ENCODE data around the gene RPL27. TPM values are rescaled to one million over a fixed set of nuclear protein-coding genes. Genes with fewer than 3 reads are reported as not detected.

Gene RPL27
- total RNA-seq: 1,000 to 10,000 TPM; 1,393 to 1,409 TPM

DNA sequence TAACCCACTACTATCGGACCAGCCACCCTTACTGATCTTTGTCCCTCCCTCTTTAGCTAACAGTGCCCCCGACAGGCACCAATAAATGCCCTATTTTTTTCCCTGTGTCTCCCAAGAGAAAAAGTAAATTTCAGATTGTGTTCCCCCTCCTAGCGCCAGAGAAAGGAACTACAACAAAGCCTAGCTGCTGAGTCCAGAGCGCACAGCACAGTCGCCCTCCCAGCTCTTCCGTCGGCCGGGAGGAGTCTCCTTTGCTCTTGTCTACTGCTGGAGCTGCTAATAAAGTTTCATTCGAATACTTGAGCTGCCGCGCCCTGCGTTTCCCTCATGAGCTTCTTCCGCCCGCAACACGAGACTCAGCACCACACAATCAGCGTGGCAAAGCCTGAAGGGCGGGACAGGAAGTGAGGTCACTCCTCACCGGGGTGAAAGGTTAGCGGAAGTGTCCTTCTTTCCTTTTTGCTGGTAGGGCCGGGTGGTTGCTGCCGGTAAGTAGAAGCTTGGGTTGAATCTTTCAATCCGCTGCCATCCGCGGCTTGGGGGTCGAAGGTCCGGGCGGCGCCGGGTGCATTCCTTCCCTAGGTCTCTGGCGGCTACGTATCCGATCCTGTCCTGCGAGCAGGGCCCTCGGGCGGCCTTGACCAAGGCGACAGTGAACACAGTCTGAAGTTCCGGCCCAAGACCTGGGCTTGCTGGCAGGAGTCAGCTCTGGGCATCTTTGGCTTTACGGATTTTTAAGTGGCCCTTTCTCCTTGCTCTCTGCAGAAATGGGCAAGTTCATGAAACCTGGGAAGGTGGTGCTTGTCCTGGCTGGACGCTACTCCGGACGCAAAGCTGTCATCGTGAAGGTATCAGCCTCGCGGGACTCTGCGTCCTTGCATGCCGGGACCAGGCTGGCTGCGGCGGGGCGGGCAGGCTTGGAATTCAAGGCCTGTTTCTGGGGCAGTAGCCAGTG lies at the start of gene RPL27:
Gene RPL27, plus strand, starts transcription at position 436 of the 955 bp plus-strand sequence. Its CDS starts 332 bp downstream, at position 768.

DNA sequence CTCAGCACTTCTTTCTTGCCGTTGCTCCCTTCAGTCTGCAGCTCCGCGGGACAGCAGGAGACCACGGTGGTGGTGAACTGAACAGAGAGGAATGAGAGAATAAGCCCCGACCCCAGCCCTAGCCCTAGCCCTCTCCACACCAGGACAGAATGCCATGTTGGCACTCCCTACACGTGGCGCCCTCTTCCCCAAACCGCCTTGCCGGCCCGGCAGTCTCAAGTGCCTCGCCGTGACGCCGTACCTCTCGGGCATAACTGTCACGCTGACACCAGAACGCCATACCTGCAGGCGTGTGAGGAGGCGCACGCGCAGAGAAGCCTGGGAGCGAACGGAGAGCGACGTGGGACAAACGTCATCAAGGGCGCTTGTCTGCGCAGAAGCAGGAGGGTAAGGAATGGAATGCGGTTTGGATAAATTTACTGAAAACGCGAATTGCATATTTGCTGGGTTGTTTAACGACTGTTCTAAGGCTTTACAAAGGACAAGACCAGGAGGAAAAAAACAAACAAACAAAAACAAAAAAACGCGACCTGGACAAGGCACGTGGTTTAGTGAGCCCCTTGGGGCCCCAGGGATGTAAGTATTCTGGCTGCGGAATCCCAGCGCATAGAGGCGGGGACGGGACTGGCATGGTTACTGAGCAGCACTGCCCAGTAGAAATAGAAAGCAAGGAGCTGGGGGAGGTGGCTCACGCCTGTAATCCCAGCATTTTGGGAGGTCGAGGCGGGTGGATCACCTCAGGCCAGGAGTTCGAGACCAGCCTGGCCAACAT lies 33.9 kb upstream of the RPL27 start, which contains the start of gene AARSD1:
Gene AARSD1, minus strand, starts transcription at position 294 of the 772 bp plus-strand sequence. Its CDS starts 14 bp downstream, at position 280.

GRCh38 chr17:42979511-42980273 lies 18.5 kb upstream of the RPL27 start, which contains the start of gene PTGES3L:
PTGES3L (minus strand) TSS chr17:42980080; CDS start chr17:42980053, 27 bp downstream.

GRCh38 chr17:42980274-42980765 lies 17.9 kb upstream of the RPL27 start, which contains the start of gene RUNDC1:
RUNDC1 (plus strand) TSS chr17:42980565; CDS start chr17:42980577, 12 bp downstream.

GRCh38 chr17:43006639-43007551 lies 8.7 kb downstream of the RPL27 start, which contains the start of gene IFI35:
IFI35 (plus strand) TSS chr17:43006784; CDS start chr17:43006948, 164 bp downstream.

DNA sequence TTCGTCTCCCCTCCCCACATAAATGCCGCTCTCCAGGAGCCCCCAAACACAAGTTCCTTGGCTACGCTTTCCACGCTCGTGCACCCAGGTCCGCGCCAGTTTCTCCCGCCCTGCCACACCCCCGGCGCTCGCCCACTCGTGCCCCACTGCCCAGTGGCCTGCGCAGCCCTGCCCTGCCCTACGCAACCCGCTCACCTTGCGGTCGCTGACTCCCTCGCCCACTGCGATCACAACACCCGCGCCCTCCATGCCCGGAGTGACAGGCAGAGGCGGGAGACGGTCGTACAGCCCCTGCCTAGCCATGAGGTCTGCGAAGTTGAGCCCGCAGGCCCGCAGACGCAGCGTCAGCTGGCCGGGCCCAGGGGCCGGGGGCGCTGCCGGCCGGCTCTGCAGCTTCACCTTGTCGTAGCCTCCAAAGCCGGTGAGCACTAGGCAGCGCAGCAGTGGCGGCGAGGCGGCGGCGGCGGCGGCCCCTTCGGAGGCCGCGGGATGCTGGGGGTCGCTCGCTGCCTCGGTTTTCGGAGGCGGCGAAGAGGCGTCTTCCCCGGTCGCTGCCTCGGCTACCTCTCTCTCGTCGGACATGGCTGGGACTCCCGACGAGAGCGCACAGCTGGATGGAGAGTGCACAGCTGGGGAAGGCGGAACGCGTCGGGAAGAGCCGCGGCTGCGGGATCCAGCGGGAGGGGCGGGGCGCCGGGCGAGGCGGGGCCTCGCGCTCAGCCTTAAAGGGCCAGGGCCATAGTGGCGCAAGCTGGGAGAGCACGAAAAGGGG lies 23.7 kb downstream of the RPL27 start, which contains the start of gene VAT1:
Gene VAT1, minus strand, starts transcription at position 645 of the 772 bp plus-strand sequence. Its CDS starts 63 bp downstream, at position 582.

GRCh38 chr17:43024407-43025289 lies 26.4 kb downstream of the RPL27 start, which contains the start of gene RND2:
RND2 (plus strand) TSS chr17:43025231; CDS start chr17:43025348, 117 bp downstream.

Other genes starting within 250 kb of the RPL27 start
- not detected for gene RAMP2, start 237.2 kb upstream of the RPL27 start, total RNA-seq
- 10 to 100 TPM; 43.7 to 48.8 TPM for gene VPS25, start 225.0 kb upstream of the RPL27 start, total RNA-seq
- under 1 TPM; 0.08 to 0.26 TPM for gene WNK4, start 217.8 kb upstream of the RPL27 start, total RNA-seq
- 10 to 100 TPM; 37.4 to 40.4 TPM for gene COA3, start 199.7 kb upstream of the RPL27 start, total RNA-seq
- gene CNTD1, start 199.6 kb upstream of the RPL27 start, total RNA-seq: under 1 TPM in 1 of 2 experiments, not detected in 1; 0.20 TPM
- gene BECN1, start 174.1 kb upstream of the RPL27 start, total RNA-seq: 10 to 100 TPM; 83.5 to 93.9 TPM
- 10 to 100 TPM; 94.2 to 94.6 TPM for gene PSME3, start 165.0 kb upstream of the RPL27 start, total RNA-seq
- 1 to 10 TPM; 1.1 to 1.2 TPM for gene AOC2, start 153.8 kb upstream of the RPL27 start, total RNA-seq
- gene AOC3, start 147.2 kb upstream of the RPL27 start, total RNA-seq: under 1 TPM; 0.12 to 0.45 TPM
- not detected for gene G6PC1, start 97.6 kb upstream of the RPL27 start, total RNA-seq
- gene AARSD1, start 34.0 kb upstream of the RPL27 start, total RNA-seq: 10 to 100 TPM; 32.5 to 37.3 TPM
- under 1 TPM; 0.26 to 0.38 TPM for gene PTGES3L, start 18.3 kb upstream of the RPL27 start, total RNA-seq
- gene RUNDC1, start 17.9 kb upstream of the RPL27 start, total RNA-seq: 10 to 100 TPM; 15.6 to 15.7 TPM
- gene IFI35, start 8.4 kb downstream of the RPL27 start, total RNA-seq: 10 to 100 TPM; 61.5 to 67.3 TPM
- 10 to 100 TPM; 18.0 to 19.8 TPM for gene VAT1, start 24.0 kb downstream of the RPL27 start, total RNA-seq
- not detected for gene RND2, start 26.8 kb downstream of the RPL27 start, total RNA-seq
- gene BRCA1, start 126.9 kb downstream of the RPL27 start, total RNA-seq: 10 to 100 TPM; 45.9 to 50.7 TPM
- gene NBR1, start 172.8 kb downstream of the RPL27 start, total RNA-seq: 10 to 100 TPM; 58.7 to 59.5 TPM
- 10 to 100 TPM; 15.1 to 15.6 TPM for gene TMEM106A, start 213.5 kb downstream of the RPL27 start, total RNA-seq
- gene CCDC200, start 230.2 kb downstream of the RPL27 start, total RNA-seq: not detected
- 1,000 to 10,000 TPM; 4,966 to 7,703 TPM for gene RNU2-1, start 235.6 kb downstream of the RPL27 start, total RNA-seq

Measured in activated naive CD4-positive, alpha-beta T cell treated with anti-CD3 and anti-CD28 coated beads, Interleukin-2, amount 10 ng/mL, durations not matched to agents 5 hours and 36 hours (primary cell).